Body of pancreas (tissue), 4 donors: ENCODE results near the gene B3GAT1. TPM values are rescaled to one million over a fixed set of nuclear protein-coding genes. Genes with fewer than 3 reads are reported as not detected.

ENCODE experiments used
- ATAC-seq: fragments of 150-250 bp; one replicate; pipeline ENCODE4 v1.9.1; 2016
- DNase-seq, 4 donors: peaks; one replicate each; pipeline ENCODE4 v3.0.0-alpha.2; 2019
- H3K27ac ChIP-seq, 4 donors: fragments of 200-600 bp; sonication (generic); 1 replicate in 3 of 4; 2 replicates in 1 of 4; pipeline versions ENCODE4 v1.5.1 to v1.6.1; 2016 to 2019; ENCODE audit warnings: mild to moderate bottlenecking in 1 of 4, mixed read lengths in 1 of 4, moderate library complexity in 1 of 4
- H3K27me3 ChIP-seq, 2 donors: fragments of 200-600 bp; sonication (generic); one replicate each; pipeline ENCODE4 v1.6.0; 2016; ENCODE audit warnings: mild to moderate bottlenecking in 1 of 2
- H3K36me3 ChIP-seq, 2 donors: fragments of 200-600 bp; sonication (generic); replicated peaks in 1 of 2; 2 replicates each; pipeline ENCODE4 v1.5.1; 2016; ENCODE audit warnings: low read depth in 2 of 2; ENCODE audit not compliant: insufficient read depth in 1 of 2
- H3K4me1 ChIP-seq: fragments of 200-600 bp; sonication (generic); one replicate; pipeline ENCODE4 v1.6.0; 2016
- H3K4me3 ChIP-seq, 2 donors: fragments of 200-600 bp; sonication (generic); 1 replicate in 1 of 2; 2 replicates in 1 of 2; pipeline ENCODE4 v1.5.1; 2016 to 2019
- H3K9me3 ChIP-seq, 3 donors: fragments of 200-600 bp; sonication (generic); 1 replicate in 2 of 3; 2 replicates in 1 of 3; pipeline ENCODE4 v1.5.1; 2016
- POLR2A ChIP-seq, 3 donors: fragments of 450-650 bp; IDR thresholded peaks; one replicate each; pipeline ENCODE4 v1.6.1; 2016; ENCODE audit warnings: antibody characterized with exemption in 3 of 3, mild to moderate bottlenecking in 2 of 3
- WGBS, 2 donors: methylation state at CpG; one replicate each; pipeline ENCODE4 v1.1.5; 2017; 5-methylcytosine and 5-hydroxymethylcytosine counted together
- intact Hi-C: fragments of 100-400 bp; cut with DNase I; formaldehyde crosslinking; loops from one replicate; pipeline ENCODE4 v1.15.1; 2023
- total RNA-seq, 2 donors: library from RNA; depleted of rRNA; stranded (reverse); fragments of >200 nt; gene quantifications; one replicate each; pipeline ENCODE4 v1.1.0, GENCODE V29; 2016
- TF ChIP-seq, protein P1 (sequence below), 7 experiments: fragments of 450-650 bp in 4 of 7; fragments of 200-600 bp in 3 of 7; sonication (generic) in 3 of 7; IDR thresholded peaks; one replicate each; pipeline ENCODE4 v1.5.1; 2016 to 2019; ENCODE audit warnings: antibody characterized with exemption in 7 of 7

Gene B3GAT1
- total RNA-seq, 2 donors from 2014 or later = under 0.01 TPM; not detected in 1

- WGBS, 2 donors = 73 to 82% methylated on average over 13 to 28 of the region's 30 CpGs
- Histone ChIP-seq H3K27me3 (no peaks in the 10 kb centered on the region), H3K4me3 (no peak overlapping the region), H3K4me1 (no peaks in the 10 kb centered on the region), H3K36me3 (no peaks in the 10 kb centered on the region), H3K9me3 (no peaks in the 10 kb centered on the region), H3K27ac (no peak overlapping the region)
- ATAC-seq = no peak
- no peak for DNase-seq
- no peak for TF ChIP-seq POLR2A (IDR thresholded peaks at IDR 0.05)
- TF ChIP-seq, protein P1, sequence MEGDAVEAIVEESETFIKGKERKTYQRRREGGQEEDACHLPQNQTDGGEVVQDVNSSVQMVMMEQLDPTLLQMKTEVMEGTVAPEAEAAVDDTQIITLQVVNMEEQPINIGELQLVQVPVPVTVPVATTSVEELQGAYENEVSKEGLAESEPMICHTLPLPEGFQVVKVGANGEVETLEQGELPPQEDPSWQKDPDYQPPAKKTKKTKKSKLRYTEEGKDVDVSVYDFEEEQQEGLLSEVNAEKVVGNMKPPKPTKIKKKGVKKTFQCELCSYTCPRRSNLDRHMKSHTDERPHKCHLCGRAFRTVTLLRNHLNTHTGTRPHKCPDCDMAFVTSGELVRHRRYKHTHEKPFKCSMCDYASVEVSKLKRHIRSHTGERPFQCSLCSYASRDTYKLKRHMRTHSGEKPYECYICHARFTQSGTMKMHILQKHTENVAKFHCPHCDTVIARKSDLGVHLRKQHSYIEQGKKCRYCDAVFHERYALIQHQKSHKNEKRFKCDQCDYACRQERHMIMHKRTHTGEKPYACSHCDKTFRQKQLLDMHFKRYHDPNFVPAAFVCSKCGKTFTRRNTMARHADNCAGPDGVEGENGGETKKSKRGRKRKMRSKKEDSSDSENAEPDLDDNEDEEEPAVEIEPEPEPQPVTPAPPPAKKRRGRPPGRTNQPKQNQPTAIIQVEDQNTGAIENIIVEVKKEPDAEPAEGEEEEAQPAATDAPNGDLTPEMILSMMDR (IDR thresholded peaks at IDR 0.05) = no peak
- intact Hi-C loops = no loop called here
These were observed 7.3 kb downstream of the B3GAT1 start for GRCh38 chr11:134404575-134405341.

- intact Hi-C loops = no loop called here
These were observed 9.1 kb downstream of the B3GAT1 start for GRCh38 chr11:134402910-134403309.

GRCh38 chr11:134401825-134402809, 9.9 kb downstream of the B3GAT1 start:
- no peak for DNase-seq
- intact Hi-C loops = no loop called here
- TF ChIP-seq, protein P1 (IDR thresholded peaks at IDR 0.05) = no peak
- no peak for TF ChIP-seq POLR2A (IDR thresholded peaks at IDR 0.05)

More at GRCh38 chr11:134402910-134403309, 9.1 kb downstream of the B3GAT1 start:
- H3K4me3 ChIP-seq = no peak overlapping the region
- TF ChIP-seq, protein P1 (IDR thresholded peaks at IDR 0.05) = no peak
- no peak for TF ChIP-seq POLR2A (IDR thresholded peaks at IDR 0.05)
- ATAC-seq = no peak
- WGBS, 2 donors = 73 to 79% methylated on average over 12 of the region's 12 CpGs
- no peak overlapping the region for H3K27ac ChIP-seq
- no peak for DNase-seq
- H3K36me3 ChIP-seq = no peaks in the 10 kb centered on the region
- H3K27me3 ChIP-seq = no peaks in the 10 kb centered on the region
- H3K4me1 ChIP-seq = peaks cover 8% of the 10 kb centered on the region
- H3K9me3 ChIP-seq = no peaks in the 10 kb centered on the region

GRCh38 chr11:134399996-134400395, 12.0 kb downstream of the B3GAT1 start:
- intact Hi-C loops = no loop called here
- no peaks in the 10 kb centered on the region for H3K27me3 ChIP-seq
- DNase-seq (no peak), ATAC-seq (no peak)
- no peak overlapping the region for H3K27ac ChIP-seq
- TF ChIP-seq POLR2A (IDR thresholded peaks at IDR 0.05) = no peak
- TF ChIP-seq, protein P1 (IDR thresholded peaks at IDR 0.05) = no peak
- no peak overlapping the region for H3K4me3 ChIP-seq
- WGBS, 2 donors = 84 to 85% methylated on average over 7 of the region's 7 CpGs
- H3K36me3 ChIP-seq = no peaks in the 10 kb centered on the region
- peaks cover 11% of the 10 kb centered on the region for H3K4me1 ChIP-seq
- H3K9me3 ChIP-seq = no peaks in the 10 kb centered on the region

More at GRCh38 chr11:134401825-134402809, 9.9 kb downstream of the B3GAT1 start:
- WGBS, 2 donors = 62 to 68% methylated on average over 17 of the region's 19 CpGs
- H3K27ac ChIP-seq = no peak overlapping the region
- H3K27me3 ChIP-seq = no peaks in the 10 kb centered on the region
- no peaks in the 10 kb centered on the region for H3K36me3 ChIP-seq
- no peaks in the 10 kb centered on the region for H3K9me3 ChIP-seq
- H3K4me1 ChIP-seq = peaks cover 11% of the 10 kb centered on the region
- H3K4me3 ChIP-seq = no peak overlapping the region
- no peak for ATAC-seq
